ENCODE results near the gene MPL.

MPL gene

DNA sequence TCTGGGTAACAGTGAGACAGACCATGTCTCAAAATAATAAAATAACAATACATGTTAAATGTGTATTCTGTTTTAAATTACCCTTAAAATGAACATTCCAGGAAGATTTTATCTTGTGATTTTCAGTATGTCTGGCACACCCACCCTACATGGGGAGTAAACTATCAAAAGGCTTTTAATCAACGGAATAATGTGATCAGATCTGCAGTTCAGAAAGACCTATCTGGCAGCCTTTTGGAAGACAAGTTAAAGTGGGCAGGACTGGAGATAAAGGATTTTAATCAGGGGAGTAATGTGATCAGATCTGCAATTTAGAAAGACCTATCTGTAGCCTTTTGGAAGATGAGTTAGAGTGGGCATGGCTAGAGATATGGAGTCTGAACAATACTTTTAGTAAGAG, 41.9 kb downstream of the MPL start:
- H3K4me3 ChIP-seq (ENCODE audit: low read depth, low read length), result no peak overlapping the region
- TF ChIP-seq, protein P1, sequence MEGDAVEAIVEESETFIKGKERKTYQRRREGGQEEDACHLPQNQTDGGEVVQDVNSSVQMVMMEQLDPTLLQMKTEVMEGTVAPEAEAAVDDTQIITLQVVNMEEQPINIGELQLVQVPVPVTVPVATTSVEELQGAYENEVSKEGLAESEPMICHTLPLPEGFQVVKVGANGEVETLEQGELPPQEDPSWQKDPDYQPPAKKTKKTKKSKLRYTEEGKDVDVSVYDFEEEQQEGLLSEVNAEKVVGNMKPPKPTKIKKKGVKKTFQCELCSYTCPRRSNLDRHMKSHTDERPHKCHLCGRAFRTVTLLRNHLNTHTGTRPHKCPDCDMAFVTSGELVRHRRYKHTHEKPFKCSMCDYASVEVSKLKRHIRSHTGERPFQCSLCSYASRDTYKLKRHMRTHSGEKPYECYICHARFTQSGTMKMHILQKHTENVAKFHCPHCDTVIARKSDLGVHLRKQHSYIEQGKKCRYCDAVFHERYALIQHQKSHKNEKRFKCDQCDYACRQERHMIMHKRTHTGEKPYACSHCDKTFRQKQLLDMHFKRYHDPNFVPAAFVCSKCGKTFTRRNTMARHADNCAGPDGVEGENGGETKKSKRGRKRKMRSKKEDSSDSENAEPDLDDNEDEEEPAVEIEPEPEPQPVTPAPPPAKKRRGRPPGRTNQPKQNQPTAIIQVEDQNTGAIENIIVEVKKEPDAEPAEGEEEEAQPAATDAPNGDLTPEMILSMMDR (IDR thresholded peaks at IDR 0.05; ENCODE audit: low read depth, low read length), result no peak

DNA sequence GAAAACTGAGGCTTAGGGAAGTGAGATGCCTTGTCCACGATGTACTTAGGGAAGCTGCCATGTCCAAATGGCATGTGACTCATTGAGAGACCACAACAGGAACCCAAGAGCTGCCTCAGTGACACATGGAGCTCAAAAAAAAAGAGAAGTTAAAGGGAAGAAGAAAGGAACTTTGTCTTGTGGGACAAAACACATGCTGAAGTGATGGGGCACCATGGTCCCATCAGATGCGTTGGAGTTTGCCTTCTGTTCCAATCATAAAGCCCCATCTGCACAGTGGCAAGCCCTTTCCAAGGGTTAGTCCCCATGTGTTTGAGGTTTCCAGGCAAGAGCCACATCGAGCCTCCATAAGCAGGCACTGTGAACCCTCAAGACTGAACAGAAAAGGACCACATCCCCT, 44.0 kb downstream of the MPL start:
- H3K4me3 ChIP-seq (ENCODE audit: low read depth, low read length), result no peak overlapping the region
- TF ChIP-seq, protein P1 (IDR thresholded peaks at IDR 0.05; ENCODE audit: low read depth, low read length), result no peak

DNA sequence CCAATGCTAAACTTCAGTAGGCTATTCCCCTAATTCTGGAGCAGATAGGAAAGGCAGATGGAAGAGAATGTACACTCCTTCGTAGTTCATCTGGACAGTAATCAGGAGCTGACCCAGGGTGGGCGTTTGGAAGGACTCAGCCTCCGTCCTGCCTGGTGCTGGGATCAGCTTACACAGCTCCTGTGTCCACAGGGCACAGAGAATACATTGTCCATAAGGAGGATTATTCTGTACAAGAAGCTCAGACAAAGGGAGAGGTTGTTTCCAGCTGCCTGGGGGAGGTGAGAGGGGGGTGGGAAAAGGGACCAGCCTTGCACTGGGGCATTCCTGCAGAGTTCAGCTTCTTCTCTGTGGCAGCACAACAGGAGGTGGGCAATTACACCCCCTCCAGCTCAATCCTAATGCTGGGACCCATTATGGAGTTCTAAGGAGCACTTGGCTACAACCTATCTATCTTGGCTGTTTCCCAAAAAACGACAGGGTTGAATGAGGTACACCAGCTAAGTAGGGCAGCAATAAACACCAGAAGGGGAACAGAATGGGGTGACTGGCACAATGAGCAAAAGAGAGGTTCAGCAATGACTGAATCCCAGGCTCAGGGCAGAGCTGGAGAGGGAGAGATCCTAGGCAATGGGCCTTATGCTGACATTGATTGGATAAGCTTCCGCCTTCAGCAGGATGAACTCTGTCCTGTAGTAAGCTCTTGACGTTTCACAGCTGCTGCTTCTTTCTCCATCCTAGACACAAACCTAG, 44.6 kb downstream of the MPL start:
- TF ChIP-seq, protein P1 (IDR thresholded peaks at IDR 0.05; ENCODE audit: low read depth, low read length), result no peak
- no peak overlapping the region for H3K4me3 ChIP-seq (ENCODE audit: low read depth, low read length)

DNA sequence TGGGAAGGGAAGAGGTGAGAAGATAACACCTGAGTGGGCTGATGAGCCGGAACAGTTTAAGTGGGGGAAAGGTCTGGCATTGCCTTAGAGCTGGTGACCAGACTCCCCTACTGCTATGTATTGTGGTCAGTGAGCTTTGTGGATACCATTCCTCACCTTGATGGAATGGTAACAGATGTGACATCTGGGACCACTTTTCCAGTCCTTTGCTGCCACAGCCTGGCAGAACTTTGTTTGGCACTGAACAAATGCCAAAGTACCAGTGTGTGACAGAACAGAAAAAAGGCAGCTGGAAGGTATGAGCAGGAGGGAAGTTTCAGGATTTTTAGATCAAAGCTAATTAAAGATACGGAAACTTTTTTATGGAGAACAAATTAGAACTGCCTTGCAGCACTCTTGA, 45.8 kb downstream of the MPL start:
- TF ChIP-seq, protein P1 (IDR thresholded peaks at IDR 0.05; ENCODE audit: low read depth, low read length), result no peak

DNA sequence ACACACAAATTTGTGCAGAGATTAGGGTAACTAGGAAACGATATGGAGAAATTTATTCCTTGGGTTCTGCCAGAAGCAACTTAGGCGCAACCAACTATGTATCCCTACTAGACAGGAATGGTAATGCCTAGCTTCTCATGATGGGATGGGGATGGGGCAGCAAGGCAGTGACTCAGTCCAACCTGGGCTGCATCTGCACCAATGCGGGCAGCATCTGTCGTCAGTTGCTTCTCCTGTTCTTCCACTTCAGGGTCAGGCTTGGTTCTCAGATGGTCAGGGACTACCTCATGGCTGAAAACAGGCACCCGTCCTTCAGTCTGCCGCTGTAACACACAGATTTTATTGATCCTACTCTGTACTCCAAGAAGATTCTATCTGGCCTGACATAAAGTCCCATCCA, 49.1 kb downstream of the MPL start:
- TF ChIP-seq, protein P1 (IDR thresholded peaks at IDR 0.05; ENCODE audit: low read depth, low read length), result no peak

More for the DNA sequence above, 45.8 kb downstream of the MPL start:
- H3K4me3 ChIP-seq (ENCODE audit: low read depth, low read length), result no peak overlapping the region

DNA sequence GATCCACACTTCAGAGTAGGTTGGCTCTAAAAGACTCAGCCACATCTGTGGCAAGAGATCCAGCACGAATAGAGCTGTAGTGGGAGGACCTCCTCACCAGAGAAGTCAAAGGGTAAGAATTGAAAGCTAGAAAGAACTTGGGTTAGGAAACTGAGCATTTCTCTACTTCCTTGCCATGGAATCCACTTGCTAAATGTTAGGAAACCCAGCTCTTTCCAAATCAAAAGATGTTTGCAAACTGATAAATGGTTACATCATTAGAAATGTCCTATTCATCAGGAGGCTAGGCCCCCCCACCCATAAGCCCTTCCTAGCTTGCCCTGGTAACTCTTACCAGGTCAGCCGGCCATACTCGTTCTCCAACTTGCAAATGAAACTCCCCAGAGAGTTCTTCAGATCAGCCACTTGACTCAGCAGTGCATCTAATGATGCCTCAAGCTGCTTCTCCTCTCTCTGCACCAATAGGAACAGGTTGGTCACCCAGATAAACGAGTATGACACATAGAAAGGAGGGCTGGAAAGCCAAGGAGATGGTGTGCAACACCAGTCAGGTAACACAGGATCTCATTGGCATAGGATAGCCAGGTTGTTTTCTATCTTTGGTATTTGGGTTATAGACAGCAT, 50.5 kb downstream of the MPL start:
- H3K4me3 ChIP-seq (ENCODE audit: low read depth, low read length), result peak overlapping the region; percentile 77
- TF ChIP-seq, protein P1 (IDR thresholded peaks at IDR 0.05; ENCODE audit: low read depth, low read length), result no peak

More for the DNA sequence above, 49.1 kb downstream of the MPL start:
- H3K4me3 ChIP-seq (ENCODE audit: low read depth, low read length), result no peak overlapping the region

DNA sequence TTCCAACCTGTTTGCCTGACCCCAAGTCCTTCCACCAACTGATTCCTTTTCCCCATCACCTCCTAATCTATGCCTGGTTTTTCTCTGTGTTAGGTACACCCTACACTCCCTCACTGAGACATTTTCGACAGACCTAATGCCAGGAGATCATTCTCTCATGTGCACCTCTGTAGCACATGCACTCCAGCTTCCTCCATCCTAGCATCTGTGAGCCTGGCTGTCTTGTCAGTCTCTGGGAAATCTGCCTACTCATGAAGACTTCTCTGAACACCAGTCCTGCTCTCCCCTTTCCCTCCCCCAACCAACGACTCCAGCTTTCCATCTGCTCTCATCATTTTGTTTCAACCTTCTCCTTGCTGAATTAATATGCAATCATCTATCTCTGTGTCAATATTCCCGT, 51.0 kb downstream of the MPL start:
- TF ChIP-seq, protein P1 (IDR thresholded peaks at IDR 0.05; ENCODE audit: low read depth, low read length), result no peak
- peak overlapping the region; percentile 77 for H3K4me3 ChIP-seq (ENCODE audit: low read depth, low read length)
